Spinal cord (tissue), 10 donors: ENCODE measurements around the gene OR2A5. TPM values are rescaled to one million over a fixed set of nuclear protein-coding genes. Genes with fewer than 3 reads are reported as not detected.
"Not testable (repeated sequence)": the region's sequence is repeated elsewhere in the genome, so short reads cannot be mapped to it uniquely, and the experiment has no call there.

Source experiments
- DNase-seq, 6 donors: peaks; one replicate each; pipeline versions ENCODE4 v3.0.0 to v3.0.0-alpha.2; 2013 to 2015; ENCODE audit warnings: low spot score in 6 of 6, low read depth in 4 of 6
- H3K27ac ChIP-seq: one replicate; pipeline ENCODE4 v1.5.1; 2013; ENCODE audit warnings: low read depth, low read length, control low read depth
- H3K27me3 ChIP-seq: one replicate; pipeline ENCODE4 v1.6.1; 2013; ENCODE audit warnings: low read length; ENCODE audit not compliant: control insufficient read depth, insufficient read depth
- H3K36me3 ChIP-seq: one replicate; pipeline ENCODE4 v1.6.1; 2013; ENCODE audit warnings: low read length; ENCODE audit not compliant: control insufficient read depth, insufficient read depth
- H3K4me1 ChIP-seq: one replicate; pipeline ENCODE4 v1.6.1; 2013; ENCODE audit warnings: low read length; ENCODE audit not compliant: control insufficient read depth, insufficient read depth
- H3K4me3 ChIP-seq: one replicate; pipeline ENCODE4 v1.5.1; 2013; ENCODE audit warnings: low read depth, low read length, control low read depth
- H3K9me3 ChIP-seq: one replicate; pipeline ENCODE4 v1.6.1; 2013; ENCODE audit warnings: low read length; ENCODE audit not compliant: control insufficient read depth, insufficient read depth
- WGBS: methylation state at CpG from one replicate; pipeline ENCODE4 v1.1.5; 2013; ENCODE audit warnings: missing lambda C conversion rate; ENCODE audit not compliant: insufficient coverage; 5-methylcytosine and 5-hydroxymethylcytosine counted together
- long read RNA-seq, 4 donors: transcript quantifications; one replicate each; lab custom pipeline, GENCODE V29; 2026
- polyA plus RNA-seq, 2 donors: library from polyadenylated mRNA; unstranded; fragments of 120-200 nt; gene quantifications; one replicate each; pipeline ENCODE4 v1.2.1, GENCODE V29; 2013; ENCODE audit not compliant: insufficient read length in 2 of 2
- total RNA-seq, 2 donors: library from RNA; depleted of rRNA in 1 of 2; stranded (reverse); fragments of 120-200 nt in 1 of 2; fragments of >200 nt in 1 of 2; gene quantifications; one replicate each; pipeline versions ENCODE4 v1.2.3 to v1.2.4, GENCODE V29; 2013 to 2014
- donor health status: healthy.

The OR2A5 gene, protein sequence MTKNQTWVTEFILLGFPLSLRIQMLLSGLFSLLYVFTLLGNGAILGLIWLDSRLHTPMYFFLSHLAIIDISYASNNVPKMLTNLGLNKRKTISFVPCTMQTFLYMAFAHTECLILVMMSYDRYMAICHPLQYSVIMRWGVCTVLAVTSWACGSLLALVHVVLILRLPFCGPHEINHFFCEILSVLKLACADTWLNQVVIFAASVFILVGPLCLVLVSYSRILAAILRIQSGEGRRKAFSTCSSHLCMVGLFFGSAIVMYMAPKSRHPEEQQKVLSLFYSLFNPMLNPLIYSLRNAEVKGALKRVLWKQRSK
- total RNA-seq (under 1 TPM in 1 of 2 donors, not detected in 1; under 0.01 TPM), polyA plus RNA-seq (under 1 TPM in 1 of 2 donors, not detected in 1; 0.30 TPM)
- long read RNA-seq, donor 1, result 0 reads
- long read RNA-seq, donor 2, result 0 reads
- long read RNA-seq, donor 3, result 0 reads
- long read RNA-seq, donor 4, result 0 reads

DNA sequence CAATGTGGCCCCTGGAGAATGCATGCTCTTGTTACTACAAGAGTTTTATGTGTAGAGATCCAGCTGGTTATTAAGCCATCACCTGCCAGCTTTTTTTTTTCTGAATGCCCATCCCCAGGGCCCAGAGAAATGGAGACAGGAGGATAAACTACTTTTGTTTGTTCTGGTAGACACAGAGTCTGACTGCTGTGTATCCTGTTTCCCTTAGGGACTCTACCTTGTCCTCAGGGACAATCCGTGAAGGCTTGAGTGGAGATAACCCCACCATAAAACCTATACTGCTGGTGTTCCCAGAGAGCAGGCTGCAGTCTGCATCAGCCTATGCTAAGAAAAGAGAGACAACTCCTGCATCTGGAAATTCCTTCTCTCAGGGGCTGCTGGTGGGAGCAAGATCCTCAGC lies at the start of gene OR2A5:
OR2A5 (plus strand) TSS at position 301 of the 400 bp plus-strand sequence. CDS start 1,454 bp downstream, outside the sequence.
- 43% methylated on average over 1 of the region's 1 CpG for WGBS
- H3K27ac ChIP-seq, result no peak within 1 kb of the TSS
- no peaks in the 10 kb centered on the region for H3K4me1 ChIP-seq
- H3K4me3 ChIP-seq, result no peak within 1 kb of the TSS
- H3K27me3 ChIP-seq, result no peaks in the 10 kb centered on the region
- no peaks in the 10 kb centered on the region for H3K36me3 ChIP-seq
- no peak for DNase-seq
- H3K9me3 ChIP-seq, result no peaks in the 10 kb centered on the region

DNA sequence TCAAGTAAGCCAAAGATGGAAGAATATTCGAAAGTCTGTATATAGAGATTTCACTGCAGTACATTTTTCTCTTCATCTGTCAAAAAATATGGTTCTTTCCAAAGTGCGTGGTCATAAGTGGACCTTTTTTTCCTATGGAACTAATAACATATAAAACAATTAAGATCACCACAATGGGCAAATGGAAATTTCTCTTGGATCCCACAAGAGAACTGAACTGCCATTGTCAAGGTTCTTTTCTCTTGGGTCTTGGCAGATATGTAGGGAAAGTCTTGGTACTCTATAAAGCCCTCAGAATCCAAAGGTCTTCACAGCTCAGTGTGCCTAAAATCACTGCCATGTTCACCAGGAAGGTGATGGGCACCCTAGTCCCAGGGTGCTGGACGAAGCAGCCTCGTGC lies 48.7 kb upstream of the OR2A5 start, which contains the start of gene OR6B1:
OR6B1 (plus strand) TSS at position 301 of the 400 bp plus-strand sequence. CDS start 3,677 bp downstream, outside the sequence.
- 94% methylated on average over 2 of the region's 4 CpGs for WGBS
- Histone ChIP-seq H3K27me3 (no peaks in the 10 kb centered on the region), H3K4me3 (no peak within 1 kb of the TSS), H3K36me3 (no peaks in the 10 kb centered on the region), H3K9me3 (no peaks in the 10 kb centered on the region), H3K27ac (no peak within 1 kb of the TSS), H3K4me1 (no peaks in the 10 kb centered on the region)
- DNase-seq, result no peak

DNA sequence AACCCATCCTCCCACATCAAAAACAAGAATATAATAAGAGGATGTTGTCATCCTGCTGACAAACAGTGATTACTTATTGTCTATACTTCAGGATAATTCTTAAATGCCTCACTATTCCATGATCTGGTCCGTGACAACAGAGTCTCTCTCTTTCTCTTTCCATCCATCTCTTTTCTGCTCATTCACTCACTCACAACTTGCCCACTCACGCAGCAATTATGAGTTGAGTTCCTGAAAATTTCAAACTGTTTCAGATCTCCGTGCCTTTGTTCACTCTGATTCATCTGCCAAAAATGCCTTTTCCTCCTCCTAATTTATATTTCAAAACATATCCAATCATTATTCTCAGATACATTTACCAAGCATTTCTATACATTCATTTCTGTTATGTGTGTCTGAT lies 47.2 kb upstream of the OR2A5 start:
- DNase-seq, result no peak
- Histone ChIP-seq H3K27me3 (no peaks in the 10 kb centered on the region), H3K27ac (no peak overlapping the region), H3K9me3 (no peaks in the 10 kb centered on the region), H3K4me3 (no peak overlapping the region), H3K36me3 (no peaks in the 10 kb centered on the region), H3K4me1 (no peaks in the 10 kb centered on the region)
- WGBS, result 50% methylated on average over 1 of the region's 3 CpGs

DNA sequence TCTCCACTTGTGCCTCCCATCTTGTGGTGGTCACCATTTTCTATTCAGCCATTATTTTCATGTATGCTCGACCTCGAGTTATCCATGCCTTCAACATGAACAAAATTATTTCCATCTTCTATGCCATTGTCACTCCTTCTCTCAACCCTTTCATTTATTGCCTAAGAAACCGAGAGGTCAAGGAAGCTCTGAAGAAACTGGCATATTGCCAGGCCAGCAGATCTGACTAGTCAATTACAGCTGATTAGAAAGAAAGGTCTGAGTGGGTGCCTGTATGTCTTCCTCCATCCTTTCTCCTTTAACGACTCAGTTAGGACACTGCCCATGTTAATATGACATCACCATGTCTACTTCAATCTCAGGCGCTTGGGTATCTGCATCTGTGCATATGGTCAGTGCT lies 44.0 kb upstream of the OR2A5 start:
- WGBS, result 90% methylated on average over 2 of the region's 5 CpGs
- H3K27ac ChIP-seq, result no peak overlapping the region
- no peaks in the 10 kb centered on the region for H3K9me3 ChIP-seq
- H3K36me3 ChIP-seq, result no peaks in the 10 kb centered on the region
- DNase-seq, result no peak
- no peaks in the 10 kb centered on the region for H3K27me3 ChIP-seq
- H3K4me1 ChIP-seq, result no peaks in the 10 kb centered on the region
- no peak overlapping the region for H3K4me3 ChIP-seq

DNA sequence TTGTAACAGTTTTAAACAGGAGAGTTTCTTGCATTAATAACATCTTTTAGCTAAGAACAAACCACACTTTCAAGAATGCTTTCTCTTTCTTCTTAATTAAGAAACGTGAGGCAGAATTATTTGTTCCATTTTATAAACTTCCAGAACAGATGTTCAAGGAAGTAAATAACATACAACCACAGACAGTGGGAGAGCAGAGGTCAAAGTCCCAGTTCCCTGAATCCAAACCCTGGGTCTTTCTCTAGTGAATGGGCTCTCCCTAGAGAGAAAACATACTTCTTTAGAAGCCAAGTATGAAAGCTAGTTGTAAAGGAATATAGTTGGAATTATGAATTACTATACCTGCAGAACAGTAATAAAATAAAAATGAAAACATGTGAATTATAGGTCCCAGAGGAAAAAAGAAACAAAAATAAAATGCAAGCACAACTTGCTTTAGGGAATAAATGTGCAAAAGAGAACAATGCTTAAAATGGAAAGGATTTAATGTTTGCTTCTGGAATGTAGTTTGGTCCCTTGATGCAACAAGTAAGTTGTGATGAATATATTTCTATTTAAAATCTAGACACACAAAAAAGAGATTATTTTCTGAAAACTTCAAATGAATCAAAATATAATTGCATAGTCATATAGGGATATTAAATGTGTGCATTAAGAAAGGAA lies 42.6 kb upstream of the OR2A5 start:
- no peaks in the 10 kb centered on the region for H3K9me3 ChIP-seq
- H3K27me3 ChIP-seq, result no peaks in the 10 kb centered on the region
- peak in 1 of 6 donors; percentile 15 for DNase-seq
- H3K27ac ChIP-seq, result no peak overlapping the region
- no CpG with 5 or more reads among the region's 1 CpG for WGBS
- H3K4me1 ChIP-seq, result no peaks in the 10 kb centered on the region
- H3K36me3 ChIP-seq, result no peaks in the 10 kb centered on the region
- H3K4me3 ChIP-seq, result no peak overlapping the region

DNA sequence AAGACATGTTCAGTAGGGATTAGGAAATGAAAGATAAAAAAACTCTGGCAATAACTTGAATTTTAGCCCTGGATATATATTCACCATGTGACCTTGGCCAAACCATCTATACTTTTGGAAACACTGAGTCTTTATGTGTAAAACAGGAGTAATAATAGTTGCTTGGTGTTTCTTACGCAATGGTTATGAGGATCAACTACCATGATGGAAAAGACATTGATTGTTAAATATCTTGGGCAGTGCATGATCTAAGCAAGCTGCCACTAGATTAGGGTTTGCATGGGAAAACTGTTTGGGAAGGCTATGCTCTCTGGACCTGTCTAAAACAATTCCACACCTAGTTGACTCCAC lies 42.1 kb upstream of the OR2A5 start:
- no CpG with 5 or more reads among the region's 1 CpG for WGBS
- Histone ChIP-seq H3K36me3 (no peaks in the 10 kb centered on the region), H3K4me1 (no peaks in the 10 kb centered on the region), H3K9me3 (no peaks in the 10 kb centered on the region), H3K27me3 (no peaks in the 10 kb centered on the region), H3K4me3 (no peak overlapping the region), H3K27ac (no peak overlapping the region)
- DNase-seq, result no peak

DNA sequence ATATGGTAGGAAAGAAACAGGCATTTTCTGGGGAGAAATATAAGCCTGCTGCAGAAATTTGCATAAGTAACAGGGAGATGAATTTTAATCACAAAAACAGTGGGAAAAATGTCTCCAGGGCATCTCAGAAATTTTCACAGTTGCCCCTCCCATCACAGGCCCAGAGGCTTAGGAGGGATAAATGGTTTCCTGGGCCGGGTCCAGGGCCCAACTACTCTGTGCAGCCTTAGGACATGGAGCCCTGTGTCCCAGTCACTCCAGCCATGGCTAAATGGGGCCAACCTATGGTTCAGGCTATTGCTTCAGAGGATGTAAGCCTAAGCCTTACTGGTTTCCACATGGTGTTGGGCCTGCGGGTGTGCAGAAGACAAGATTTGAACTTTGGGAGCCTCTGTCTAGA lies 39.4 kb upstream of the OR2A5 start:
- no peaks in the 10 kb centered on the region for H3K4me1 ChIP-seq
- H3K9me3 ChIP-seq, result no peaks in the 10 kb centered on the region
- no peaks in the 10 kb centered on the region for H3K36me3 ChIP-seq
- H3K4me3 ChIP-seq, result no peak overlapping the region
- WGBS, result 69% methylated on average over 2 of the region's 2 CpGs
- no peaks in the 10 kb centered on the region for H3K27me3 ChIP-seq
- no peak overlapping the region for H3K27ac ChIP-seq
- no peak for DNase-seq

DNA sequence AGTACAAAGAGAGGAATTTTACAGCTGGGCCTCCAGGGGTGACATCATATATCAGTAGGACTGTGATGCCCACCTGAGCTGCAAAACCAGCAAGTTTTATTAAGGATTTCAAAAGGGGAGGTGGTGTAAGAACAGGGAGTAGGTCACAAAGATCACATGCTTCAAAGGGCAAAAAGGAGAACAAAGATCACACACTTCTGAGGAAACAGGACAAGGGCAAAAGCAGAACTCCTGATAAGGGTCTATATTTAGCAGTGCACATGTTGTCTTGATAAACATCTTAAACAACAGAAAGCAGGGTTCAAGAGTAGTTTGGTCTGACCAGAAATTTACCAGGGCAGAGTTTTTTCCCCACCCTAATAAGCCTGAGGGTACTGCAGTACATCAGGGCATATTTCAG lies 38.7 kb upstream of the OR2A5 start:
- not testable (repeated sequence) for H3K4me3 ChIP-seq, H3K4me1 ChIP-seq, H3K9me3 ChIP-seq, H3K27ac ChIP-seq, H3K36me3 ChIP-seq, H3K27me3 ChIP-seq, DNase-seq

DNA sequence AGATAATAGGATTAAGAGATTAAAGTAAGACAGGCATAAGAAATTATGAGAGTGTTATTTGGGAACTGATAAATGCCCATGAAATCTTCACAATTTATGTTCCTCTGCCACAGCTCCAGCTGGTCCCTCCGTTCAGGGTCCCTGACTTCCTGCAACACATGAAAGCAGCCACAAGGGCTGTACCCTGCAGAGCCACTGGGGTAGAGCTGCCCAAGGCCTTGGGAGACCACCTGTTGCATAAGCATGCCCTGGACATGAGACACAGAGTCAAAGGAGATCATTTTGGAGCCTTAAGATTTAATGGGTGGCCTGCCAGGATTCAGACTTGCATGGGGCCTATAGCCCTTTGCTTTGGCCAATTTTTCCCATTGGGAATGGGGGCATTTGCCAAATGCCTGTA lies 37.9 kb upstream of the OR2A5 start:
- H3K4me1 ChIP-seq, H3K27ac ChIP-seq, H3K4me3 ChIP-seq, H3K27me3 ChIP-seq, DNase-seq, H3K36me3 ChIP-seq, H3K9me3 ChIP-seq: not testable (repeated sequence)
- 90% methylated on average over 1 of the region's 1 CpG for WGBS
